ENCODE measurements around the gene HK1.
"Not testable (repeated sequence)": the region's sequence is repeated elsewhere in the genome, so short reads cannot be mapped to it uniquely, and the experiment has no call there.

DNA sequence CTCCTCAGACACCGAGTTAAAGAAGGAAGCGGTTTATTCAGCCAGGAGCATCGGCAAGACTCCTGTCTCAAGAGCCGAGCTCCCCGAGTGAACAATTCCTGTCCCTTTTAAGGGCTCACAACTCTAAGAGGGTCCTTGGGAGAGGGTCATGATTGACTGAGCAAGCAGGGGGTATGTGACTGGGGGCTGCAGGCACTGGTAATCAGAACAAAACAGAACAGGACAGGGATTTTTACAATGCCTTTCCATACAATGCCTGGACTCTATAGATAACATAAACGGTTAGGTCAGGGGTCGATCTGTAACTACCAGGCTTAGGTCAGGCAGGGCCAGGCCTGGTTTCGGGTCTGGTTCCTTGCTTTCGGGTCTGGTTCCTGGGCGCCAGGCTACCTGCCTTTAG lies 30.0 kb downstream of the HK1 start:
- TF ChIP-seq, protein P1, sequence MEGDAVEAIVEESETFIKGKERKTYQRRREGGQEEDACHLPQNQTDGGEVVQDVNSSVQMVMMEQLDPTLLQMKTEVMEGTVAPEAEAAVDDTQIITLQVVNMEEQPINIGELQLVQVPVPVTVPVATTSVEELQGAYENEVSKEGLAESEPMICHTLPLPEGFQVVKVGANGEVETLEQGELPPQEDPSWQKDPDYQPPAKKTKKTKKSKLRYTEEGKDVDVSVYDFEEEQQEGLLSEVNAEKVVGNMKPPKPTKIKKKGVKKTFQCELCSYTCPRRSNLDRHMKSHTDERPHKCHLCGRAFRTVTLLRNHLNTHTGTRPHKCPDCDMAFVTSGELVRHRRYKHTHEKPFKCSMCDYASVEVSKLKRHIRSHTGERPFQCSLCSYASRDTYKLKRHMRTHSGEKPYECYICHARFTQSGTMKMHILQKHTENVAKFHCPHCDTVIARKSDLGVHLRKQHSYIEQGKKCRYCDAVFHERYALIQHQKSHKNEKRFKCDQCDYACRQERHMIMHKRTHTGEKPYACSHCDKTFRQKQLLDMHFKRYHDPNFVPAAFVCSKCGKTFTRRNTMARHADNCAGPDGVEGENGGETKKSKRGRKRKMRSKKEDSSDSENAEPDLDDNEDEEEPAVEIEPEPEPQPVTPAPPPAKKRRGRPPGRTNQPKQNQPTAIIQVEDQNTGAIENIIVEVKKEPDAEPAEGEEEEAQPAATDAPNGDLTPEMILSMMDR (IDR thresholded peaks at IDR 0.05) = not testable (repeated sequence)
- TF ChIP-seq POLR2A (IDR thresholded peaks at IDR 0.05) = not testable (repeated sequence)
